Peyer's patch (tissue), 4 donors: ENCODE data around the gene KIF23. TPM values are rescaled to one million over a fixed set of nuclear protein-coding genes. Genes with fewer than 3 reads are reported as not detected.

ENCODE experiments used
- DNase-seq, 3 donors: peaks; one replicate each; pipeline ENCODE4 v3.0.0-alpha.2; 2017 to 2019
- H3K27ac ChIP-seq, 4 donors: fragments of 200-600 bp; sonication (generic); one replicate each; pipeline ENCODE4 v1.5.1; 2016 to 2019
- H3K27me3 ChIP-seq, 2 donors: fragments of 200-600 bp; sonication (generic); one replicate each; pipeline ENCODE4 v1.5.1; 2019
- H3K36me3 ChIP-seq, 3 donors: fragments of 200-600 bp; sonication (generic); one replicate each; pipeline ENCODE4 v1.5.1; 2016 to 2019
- H3K4me1 ChIP-seq, 4 donors: fragments of 200-600 bp; sonication (generic); one replicate each; pipeline ENCODE4 v1.5.1; 2016 to 2019
- H3K4me3 ChIP-seq, 4 donors: fragments of 200-600 bp; sonication (generic); 1 replicate in 3 of 4; 2 replicates in 1 of 4; pipeline ENCODE4 v1.5.1; 2016 to 2019; ENCODE audit warnings: mild to moderate bottlenecking in 1 of 4
- H3K9me3 ChIP-seq, 4 donors: fragments of 200-600 bp; sonication (generic); one replicate each; pipeline ENCODE4 v1.5.1; 2016 to 2019; ENCODE audit warnings: mild to moderate bottlenecking in 1 of 4
- POLR2A ChIP-seq, 2 donors: fragments of 450-650 bp; IDR thresholded peaks; one replicate each; pipeline ENCODE4 v1.5.1; 2017; ENCODE audit warnings: antibody characterized with exemption in 2 of 2, mild to moderate bottlenecking in 2 of 2, moderate library complexity in 2 of 2
- total RNA-seq, 4 donors: library from RNA; depleted of rRNA; stranded (reverse); fragments of >200 nt; gene quantifications; one replicate each; pipeline ENCODE4 v1.1.0, GENCODE V29; 2016
- TF ChIP-seq, protein P1 (sequence below), 6 experiments: fragments of 450-650 bp in 4 of 6; fragments of 200-600 bp in 2 of 6; sonication (generic) in 1 of 6; IDR thresholded peaks; one replicate each; pipeline ENCODE4 v1.5.1; 2017 to 2019; ENCODE audit warnings: antibody characterized with exemption in 6 of 6, mild to moderate bottlenecking in 3 of 6, moderate library complexity in 1 of 6

The KIF23 gene
- total RNA-seq, 4 donors from 2014 or later, result 2.2 to 33.8 (median 6.0) TPM

- peaks cover 0 to 24% (median 11%) of the 10 kb centered on the region in 4 donors for H3K4me1 ChIP-seq
Observed at GRCh38 chr15:69463182-69463756, 49.1 kb downstream of the KIF23 start.

GRCh38 chr15:69465253-69465652 is 51.1 kb downstream of the KIF23 start:
- TF ChIP-seq, protein P1, sequence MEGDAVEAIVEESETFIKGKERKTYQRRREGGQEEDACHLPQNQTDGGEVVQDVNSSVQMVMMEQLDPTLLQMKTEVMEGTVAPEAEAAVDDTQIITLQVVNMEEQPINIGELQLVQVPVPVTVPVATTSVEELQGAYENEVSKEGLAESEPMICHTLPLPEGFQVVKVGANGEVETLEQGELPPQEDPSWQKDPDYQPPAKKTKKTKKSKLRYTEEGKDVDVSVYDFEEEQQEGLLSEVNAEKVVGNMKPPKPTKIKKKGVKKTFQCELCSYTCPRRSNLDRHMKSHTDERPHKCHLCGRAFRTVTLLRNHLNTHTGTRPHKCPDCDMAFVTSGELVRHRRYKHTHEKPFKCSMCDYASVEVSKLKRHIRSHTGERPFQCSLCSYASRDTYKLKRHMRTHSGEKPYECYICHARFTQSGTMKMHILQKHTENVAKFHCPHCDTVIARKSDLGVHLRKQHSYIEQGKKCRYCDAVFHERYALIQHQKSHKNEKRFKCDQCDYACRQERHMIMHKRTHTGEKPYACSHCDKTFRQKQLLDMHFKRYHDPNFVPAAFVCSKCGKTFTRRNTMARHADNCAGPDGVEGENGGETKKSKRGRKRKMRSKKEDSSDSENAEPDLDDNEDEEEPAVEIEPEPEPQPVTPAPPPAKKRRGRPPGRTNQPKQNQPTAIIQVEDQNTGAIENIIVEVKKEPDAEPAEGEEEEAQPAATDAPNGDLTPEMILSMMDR (IDR thresholded peaks at IDR 0.05), result no peak
- no peak for TF ChIP-seq POLR2A (IDR thresholded peaks at IDR 0.05)
- Histone ChIP-seq H3K4me3 (no peak overlapping the region), H3K27ac (no peak overlapping the region), H3K9me3 (no peaks in the 10 kb centered on the region), H3K36me3 (no peaks in the 10 kb centered on the region), H3K27me3 (no peaks in the 10 kb centered on the region), H3K4me1 (peaks cover 0 to 24% (median 11%) of the 10 kb centered on the region in 4 donors)
- DNase-seq, result no peak

More at GRCh38 chr15:69463182-69463756, 49.1 kb downstream of the KIF23 start:
- no peak for DNase-seq
- Histone ChIP-seq H3K27ac (peak overlapping the region; percentile 79 to 89 (median 82)), H3K36me3 (no peaks in the 10 kb centered on the region), H3K27me3 (no peaks in the 10 kb centered on the region), H3K4me3 (peak overlapping the region; percentile 46 to 66 (median 58)), H3K9me3 (no peaks in the 10 kb centered on the region)
- no peak for TF ChIP-seq POLR2A (IDR thresholded peaks at IDR 0.05)
- TF ChIP-seq, protein P1 (IDR thresholded peaks at IDR 0.05), result no peak

GRCh38 chr15:69466733-69467132 is 52.6 kb downstream of the KIF23 start:
- no peak for DNase-seq
- Histone ChIP-seq H3K9me3 (no peaks in the 10 kb centered on the region), H3K4me3 (no peak overlapping the region), H3K36me3 (no peaks in the 10 kb centered on the region), H3K4me1 (peaks cover 0 to 15% (median 11%) of the 10 kb centered on the region in 4 donors), H3K27me3 (no peaks in the 10 kb centered on the region), H3K27ac (no peak overlapping the region)
- TF ChIP-seq POLR2A (IDR thresholded peaks at IDR 0.05), result no peak
- TF ChIP-seq, protein P1 (IDR thresholded peaks at IDR 0.05), result no peak

- TF ChIP-seq, protein P1 (IDR thresholded peaks at IDR 0.05), result no peak
- no peak for TF ChIP-seq POLR2A (IDR thresholded peaks at IDR 0.05)
- Histone ChIP-seq H3K27ac (peak overlapping the region; percentile 9 to 70 (median 65)), H3K36me3 (no peaks in the 10 kb centered on the region), H3K27me3 (no peaks in the 10 kb centered on the region), H3K4me1 (peaks cover 0 to 11% (median 10%) of the 10 kb centered on the region in 4 donors), H3K9me3 (no peaks in the 10 kb centered on the region), H3K4me3 (no peak overlapping the region)
- no peak for DNase-seq
Observed at GRCh38 chr15:69467636-69468035, 53.5 kb downstream of the KIF23 start.

GRCh38 chr15:69468241-69469121 is 54.3 kb downstream of the KIF23 start:
- peaks cover 0 to 7% (median 6%) of the 10 kb centered on the region in 4 donors for H3K4me1 ChIP-seq
- H3K27ac ChIP-seq, result peak overlapping the region; percentile 9 to 70 (median 65)
- no peaks in the 10 kb centered on the region for H3K36me3 ChIP-seq
- DNase-seq, result peak in 2 of 3 donors; percentile 74 to 88
- no peak for TF ChIP-seq POLR2A (IDR thresholded peaks at IDR 0.05)
- TF ChIP-seq, protein P1 (IDR thresholded peaks at IDR 0.05), result no peak
- H3K27me3 ChIP-seq, result no peaks in the 10 kb centered on the region
- H3K9me3 ChIP-seq, result no peaks in the 10 kb centered on the region
- no peak overlapping the region for H3K4me3 ChIP-seq
